Panc1 (cell line): ENCODE data around the gene ALG5. TPM values are rescaled to one million over a fixed set of nuclear protein-coding genes. Genes with fewer than 3 reads are reported as not detected.

ENCODE experiments used
- ATAC-seq: fragments of 200-7000 bp; cut with Tn5 transposase; 2 replicates; pipeline ENCODE4 v1.9.1; 2020; ENCODE audit warnings: mild to moderate bottlenecking, moderate library complexity
- BruUV-seq: library from RNA; stranded (reverse); fragments of 400-500 nt; replicated peaks from 2 replicates; lab custom pipeline; 2021; lab: Mats Ljungman, UMichigan
- CTCF ChIA-PET: fragments of 300-600 bp; sonication (Branson Sonifier 250); formaldehyde crosslinking; loops from one replicate; lab custom pipeline; 2022; ENCODE audit warnings: antibody characterized with exemption; lab: Charles Lee
- POLR2A ChIA-PET: fragments of 300-600 bp; sonication (Branson Sonifier 250); formaldehyde crosslinking; loops from one replicate; lab custom pipeline; 2022; ENCODE audit warnings: antibody characterized with exemption; lab: Charles Lee
- DNase-seq: peaks from one replicate; pipeline ENCODE4 v3.0.0-alpha.2; 2010; ENCODE audit warnings: low read depth, low spot score
- H3K27ac ChIP-seq: 2 replicates; pipeline ENCODE4 v1.5.1; 2011; ENCODE audit warnings: mild to moderate bottlenecking, low read length, inconsistent platforms
- H3K27me3 ChIP-seq: fragments of 200-500 bp; sonication (Bioruptor generic); 2 replicates; pipeline ENCODE4 v1.6.0; 2014; ENCODE audit warnings: low read length, inconsistent platforms; ENCODE audit not compliant: control insufficient read depth, insufficient read depth
- H3K36me3 ChIP-seq: fragments of 200-500 bp; sonication (Bioruptor generic); 2 replicates; pipeline ENCODE4 v1.5.1; 2014; ENCODE audit warnings: inconsistent platforms, mild to moderate bottlenecking, low read length, moderate library complexity; ENCODE audit not compliant: control insufficient read depth, insufficient read depth
- H3K4me1 ChIP-seq: 2 replicates; pipeline ENCODE4 v1.5.1; 2011; ENCODE audit warnings: inconsistent platforms, mild to moderate bottlenecking, low read length, moderate library complexity; ENCODE audit not compliant: control insufficient read depth, insufficient read depth
- H3K4me3 ChIP-seq, 2 experiments: 2 replicates each; pipeline ENCODE4 v1.5.1; 2011 to 2012; ENCODE audit warnings: low read depth in 2 of 2, low read length in 2 of 2, mild to moderate bottlenecking in 2 of 2, inconsistent platforms in 1 of 2, moderate library complexity in 1 of 2
- H3K9me3 ChIP-seq: fragments of 200-500 bp; sonication (Bioruptor generic); 2 replicates; pipeline ENCODE4 v1.5.1; 2014; ENCODE audit warnings: low read depth, mild to moderate bottlenecking, inconsistent platforms, low read length, moderate library complexity; ENCODE audit not compliant: control insufficient read depth, insufficient read depth
- POLR2AphosphoS5 ChIP-seq: IDR thresholded peaks from 2 replicates; pipeline ENCODE4 v1.6.1; 2012; ENCODE audit warnings: mild to moderate bottlenecking, low read depth, low read length, moderate library complexity
- SIN3A ChIP-seq: IDR thresholded peaks from 2 replicates; pipeline ENCODE4 v1.6.1; 2012; ENCODE audit warnings: low read depth, mild to moderate bottlenecking, low read length, moderate library complexity, borderline replicate concordance; ENCODE audit not compliant: insufficient read depth
- TCF7L2 ChIP-seq: IDR thresholded peaks from 2 replicates; pipeline ENCODE4 v1.6.1; 2011; ENCODE audit warnings: mild to moderate bottlenecking, low read depth, low read length, inconsistent platforms
- in situ Hi-C: cut with HindIII; loops from 2 replicates; pipeline ENCODE4 v1.10.0; 2016; ENCODE audit warnings: low sequenced_read_pairs, low pct_unique_long_range_greater_than_20kb
- intact Hi-C: fragments of 100-400 bp; cut with micrococcal nuclease; formaldehyde crosslinking; loops from one replicate; pipeline ENCODE4 v1.10.0; 2022; ENCODE audit not compliant: unreplicated experiment
- total RNA-seq: library from RNA; stranded (reverse); gene quantifications from one replicate; pipeline ENCODE4 v1.2.1, GENCODE V29; 2021; ENCODE audit not compliant: unreplicated experiment
- TF ChIP-seq, protein P1 (sequence below): fragments of 450-650 bp; IDR thresholded peaks from 2 replicates; pipeline ENCODE4 v1.5.1; 2017; ENCODE audit warnings: mild to moderate bottlenecking
- TF ChIP-seq, protein P2 (sequence below), 2 experiments: IDR thresholded peaks; 2 replicates each; pipeline ENCODE4 v1.6.1; 2011 to 2012; ENCODE audit warnings: low read depth in 2 of 2, control low read depth in 1 of 2, low read length in 1 of 2, mild to moderate bottlenecking in 1 of 2, moderate library complexity in 1 of 2; ENCODE audit not compliant: insufficient read depth in 1 of 2

The ALG5 gene
- total RNA-seq, 1 experiment from 2014 or later: 19.3 TPM

- H3K36me3 ChIP-seq: peaks cover 6% of the 10 kb centered on the region
- ChIA-PET POLR2A (no interaction called here), CTCF (no interaction called here)
- ATAC-seq (no peak), DNase-seq (no peak)
- no peaks in the 10 kb centered on the region for H3K4me1 ChIP-seq
- H3K4me3 ChIP-seq: no peak overlapping the region
- H3K27me3 ChIP-seq: no peaks in the 10 kb centered on the region
- H3K27ac ChIP-seq: no peak overlapping the region
- intact Hi-C loops: no loop called here
- no peaks in the 10 kb centered on the region for H3K9me3 ChIP-seq
- TF ChIP-seq, protein P1, sequence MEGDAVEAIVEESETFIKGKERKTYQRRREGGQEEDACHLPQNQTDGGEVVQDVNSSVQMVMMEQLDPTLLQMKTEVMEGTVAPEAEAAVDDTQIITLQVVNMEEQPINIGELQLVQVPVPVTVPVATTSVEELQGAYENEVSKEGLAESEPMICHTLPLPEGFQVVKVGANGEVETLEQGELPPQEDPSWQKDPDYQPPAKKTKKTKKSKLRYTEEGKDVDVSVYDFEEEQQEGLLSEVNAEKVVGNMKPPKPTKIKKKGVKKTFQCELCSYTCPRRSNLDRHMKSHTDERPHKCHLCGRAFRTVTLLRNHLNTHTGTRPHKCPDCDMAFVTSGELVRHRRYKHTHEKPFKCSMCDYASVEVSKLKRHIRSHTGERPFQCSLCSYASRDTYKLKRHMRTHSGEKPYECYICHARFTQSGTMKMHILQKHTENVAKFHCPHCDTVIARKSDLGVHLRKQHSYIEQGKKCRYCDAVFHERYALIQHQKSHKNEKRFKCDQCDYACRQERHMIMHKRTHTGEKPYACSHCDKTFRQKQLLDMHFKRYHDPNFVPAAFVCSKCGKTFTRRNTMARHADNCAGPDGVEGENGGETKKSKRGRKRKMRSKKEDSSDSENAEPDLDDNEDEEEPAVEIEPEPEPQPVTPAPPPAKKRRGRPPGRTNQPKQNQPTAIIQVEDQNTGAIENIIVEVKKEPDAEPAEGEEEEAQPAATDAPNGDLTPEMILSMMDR: no peak
- TF ChIP-seq TCF7L2 (no peak), SIN3A (no peak), POLR2AphosphoS5 (no peak)
- TF ChIP-seq, protein P2, sequence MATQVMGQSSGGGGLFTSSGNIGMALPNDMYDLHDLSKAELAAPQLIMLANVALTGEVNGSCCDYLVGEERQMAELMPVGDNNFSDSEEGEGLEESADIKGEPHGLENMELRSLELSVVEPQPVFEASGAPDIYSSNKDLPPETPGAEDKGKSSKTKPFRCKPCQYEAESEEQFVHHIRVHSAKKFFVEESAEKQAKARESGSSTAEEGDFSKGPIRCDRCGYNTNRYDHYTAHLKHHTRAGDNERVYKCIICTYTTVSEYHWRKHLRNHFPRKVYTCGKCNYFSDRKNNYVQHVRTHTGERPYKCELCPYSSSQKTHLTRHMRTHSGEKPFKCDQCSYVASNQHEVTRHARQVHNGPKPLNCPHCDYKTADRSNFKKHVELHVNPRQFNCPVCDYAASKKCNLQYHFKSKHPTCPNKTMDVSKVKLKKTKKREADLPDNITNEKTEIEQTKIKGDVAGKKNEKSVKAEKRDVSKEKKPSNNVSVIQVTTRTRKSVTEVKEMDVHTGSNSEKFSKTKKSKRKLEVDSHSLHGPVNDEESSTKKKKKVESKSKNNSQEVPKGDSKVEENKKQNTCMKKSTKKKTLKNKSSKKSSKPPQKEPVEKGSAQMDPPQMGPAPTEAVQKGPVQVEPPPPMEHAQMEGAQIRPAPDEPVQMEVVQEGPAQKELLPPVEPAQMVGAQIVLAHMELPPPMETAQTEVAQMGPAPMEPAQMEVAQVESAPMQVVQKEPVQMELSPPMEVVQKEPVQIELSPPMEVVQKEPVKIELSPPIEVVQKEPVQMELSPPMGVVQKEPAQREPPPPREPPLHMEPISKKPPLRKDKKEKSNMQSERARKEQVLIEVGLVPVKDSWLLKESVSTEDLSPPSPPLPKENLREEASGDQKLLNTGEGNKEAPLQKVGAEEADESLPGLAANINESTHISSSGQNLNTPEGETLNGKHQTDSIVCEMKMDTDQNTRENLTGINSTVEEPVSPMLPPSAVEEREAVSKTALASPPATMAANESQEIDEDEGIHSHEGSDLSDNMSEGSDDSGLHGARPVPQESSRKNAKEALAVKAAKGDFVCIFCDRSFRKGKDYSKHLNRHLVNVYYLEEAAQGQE (IDR thresholded peaks at IDR 0.05; ENCODE audit: insufficient read depth in 1 of 2, low read depth in 2 of 2, low read length in 1 of 2): no peak
- in situ Hi-C loops: no loop called here
- no TSS peak for BruUV-seq
Observed at GRCh38 chr13:36959456-36960116, 39.6 kb downstream of the ALG5 start.

DNA sequence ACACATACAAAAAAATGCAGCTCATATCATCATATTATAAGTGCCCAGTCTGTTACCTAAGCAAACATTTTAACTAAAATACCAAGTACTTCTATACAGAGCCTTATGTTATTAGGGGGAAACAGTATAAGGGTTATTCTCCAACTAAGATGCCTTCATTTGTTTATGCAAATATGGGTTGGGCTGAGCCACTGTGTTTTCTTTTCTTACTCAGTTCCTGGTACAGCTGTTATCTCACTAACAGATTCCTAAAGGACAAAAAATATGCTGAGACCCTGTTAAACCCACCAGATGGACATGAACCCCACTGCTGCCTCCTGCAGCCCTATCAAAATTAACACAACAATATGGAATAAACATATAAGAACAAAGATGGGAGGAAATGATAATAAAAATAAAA is 44.6 kb downstream of the ALG5 start:
- Histone ChIP-seq H3K4me3 (no peak overlapping the region), H3K9me3 (no peaks in the 10 kb centered on the region), H3K36me3 (no peaks in the 10 kb centered on the region; the same call in 1 of the 2 replicates), H3K27me3 (no peaks in the 10 kb centered on the region), H3K27ac (no peak overlapping the region), H3K4me1 (no peaks in the 10 kb centered on the region)
- BruUV-seq: no TSS peak
- intact Hi-C loops (no loop called here), in situ Hi-C loops (no loop called here)
- ChIA-PET CTCF (no interaction called here), POLR2A (no interaction called here)
- no peak for ATAC-seq
- TF ChIP-seq TCF7L2: no peak
- TF ChIP-seq, protein P2 (IDR thresholded peaks at IDR 0.05; ENCODE audit: insufficient read depth in 1 of 2, low read depth in 2 of 2, low read length in 1 of 2): no peak
- TF ChIP-seq SIN3A: no peak
- no peak for TF ChIP-seq POLR2AphosphoS5
- TF ChIP-seq, protein P1: no peak
- DNase-seq: no peak
